Measurements from ENCODE around the gene TOR2A. TPM values are rescaled to one million over a fixed set of nuclear protein-coding genes. Genes with fewer than 3 reads are reported as not detected.
A peak's percentile ranks its signal among the peaks of the same experiment; 100 is the strongest.

The TOR2A gene
- total and polyA plus RNA-seq, 8 donors: 5.0 to 87.8 (median 11.1) TPM

DNA sequence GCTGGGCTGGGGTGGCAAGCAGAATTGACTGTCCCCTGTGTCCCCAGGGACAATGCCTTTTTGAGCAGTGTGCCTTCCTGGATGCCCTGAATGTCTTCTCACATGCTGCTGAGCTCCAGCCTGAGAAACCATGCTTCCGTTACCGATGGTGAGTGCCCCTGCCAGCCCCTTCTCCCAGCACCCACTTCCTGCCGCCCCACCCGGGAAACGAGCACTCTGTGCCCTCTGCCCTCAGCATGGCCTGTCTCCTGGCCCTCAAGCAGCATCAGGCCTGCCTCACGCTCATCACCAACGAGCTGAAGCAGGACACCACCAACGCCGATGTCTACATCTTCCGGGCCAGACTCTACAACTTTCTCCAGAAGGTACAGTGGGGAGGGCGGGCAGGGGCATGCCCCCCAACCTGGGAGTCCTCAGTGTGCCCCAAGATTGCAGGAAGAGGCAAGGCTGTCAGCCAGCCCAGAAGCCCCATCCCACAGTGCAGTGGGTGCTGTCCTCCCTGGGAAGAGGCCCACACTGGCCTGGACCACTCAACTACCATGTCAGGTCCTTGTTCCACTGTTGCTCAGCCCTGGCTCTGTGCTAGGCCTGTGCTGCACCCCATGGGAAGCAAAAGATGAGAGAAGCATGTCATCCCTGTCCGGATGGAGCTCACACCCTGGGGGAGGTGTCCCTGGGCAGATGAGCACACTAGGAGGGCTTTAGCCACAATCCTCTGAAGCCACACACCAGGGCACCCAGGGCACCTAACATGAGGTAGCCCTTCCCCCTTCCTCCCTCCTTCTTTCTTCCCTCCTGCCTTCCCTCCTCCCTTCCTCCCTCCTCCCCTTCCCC, 14.8 kb downstream of the TOR2A start:
- TF ChIP-seq POLR2AphosphoS5 (IDR thresholded peaks at IDR 0.05): no peak
- TF ChIP-seq, protein P1, sequence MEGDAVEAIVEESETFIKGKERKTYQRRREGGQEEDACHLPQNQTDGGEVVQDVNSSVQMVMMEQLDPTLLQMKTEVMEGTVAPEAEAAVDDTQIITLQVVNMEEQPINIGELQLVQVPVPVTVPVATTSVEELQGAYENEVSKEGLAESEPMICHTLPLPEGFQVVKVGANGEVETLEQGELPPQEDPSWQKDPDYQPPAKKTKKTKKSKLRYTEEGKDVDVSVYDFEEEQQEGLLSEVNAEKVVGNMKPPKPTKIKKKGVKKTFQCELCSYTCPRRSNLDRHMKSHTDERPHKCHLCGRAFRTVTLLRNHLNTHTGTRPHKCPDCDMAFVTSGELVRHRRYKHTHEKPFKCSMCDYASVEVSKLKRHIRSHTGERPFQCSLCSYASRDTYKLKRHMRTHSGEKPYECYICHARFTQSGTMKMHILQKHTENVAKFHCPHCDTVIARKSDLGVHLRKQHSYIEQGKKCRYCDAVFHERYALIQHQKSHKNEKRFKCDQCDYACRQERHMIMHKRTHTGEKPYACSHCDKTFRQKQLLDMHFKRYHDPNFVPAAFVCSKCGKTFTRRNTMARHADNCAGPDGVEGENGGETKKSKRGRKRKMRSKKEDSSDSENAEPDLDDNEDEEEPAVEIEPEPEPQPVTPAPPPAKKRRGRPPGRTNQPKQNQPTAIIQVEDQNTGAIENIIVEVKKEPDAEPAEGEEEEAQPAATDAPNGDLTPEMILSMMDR (IDR thresholded peaks at IDR 0.05): no peak
- no peak for TF ChIP-seq POLR2A (IDR thresholded peaks at IDR 0.05)
- no peak for TF ChIP-seq EP300 (IDR thresholded peaks at IDR 0.05)
- Histone ChIP-seq H3K4me3 (no peak overlapping the region), H3K9me3 (no peaks in the 10 kb centered on the region), H3K4me1 (peaks cover 13 to 31% (median 24%) of the 10 kb centered on the region in 4 donors), H3K27ac (no peak overlapping the region), H3K36me3 (no peaks in the 10 kb centered on the region), H3K27me3 (peaks cover 0 to 12% (median 0%) of the 10 kb centered on the region in 3 donors)
- intact Hi-C loops (cut with DNase I; ENCODE audit: low total_unique reads): no loop called here
- WGBS, 5 donors: 78 to 83% (median 82%) methylated on average over 12 of the region's 12 CpGs
- no peak for DNase-seq

DNA sequence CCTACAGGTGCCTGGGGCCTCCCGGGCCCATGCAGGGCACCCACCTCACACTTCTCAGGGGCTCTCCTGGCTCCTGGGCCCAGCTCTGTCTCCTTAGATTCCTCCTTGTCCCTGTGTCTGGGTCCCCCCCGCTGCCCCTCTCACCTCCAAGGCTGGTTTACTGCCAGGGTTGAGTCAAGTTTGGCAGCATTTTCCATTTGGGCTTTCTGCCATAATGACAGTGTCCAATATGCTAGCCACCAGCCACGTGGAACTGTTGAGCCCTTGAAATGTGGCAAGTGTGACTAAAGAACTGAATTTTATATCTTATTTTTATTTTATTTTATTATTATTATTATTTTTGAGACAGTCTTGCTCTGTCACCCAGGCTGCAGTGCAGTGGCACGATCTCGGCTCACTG, 17.3 kb downstream of the TOR2A start:
- WGBS, 5 donors: 69 to 82% (median 74%) methylated on average over 4 to 5 of the region's 5 CpGs

DNA sequence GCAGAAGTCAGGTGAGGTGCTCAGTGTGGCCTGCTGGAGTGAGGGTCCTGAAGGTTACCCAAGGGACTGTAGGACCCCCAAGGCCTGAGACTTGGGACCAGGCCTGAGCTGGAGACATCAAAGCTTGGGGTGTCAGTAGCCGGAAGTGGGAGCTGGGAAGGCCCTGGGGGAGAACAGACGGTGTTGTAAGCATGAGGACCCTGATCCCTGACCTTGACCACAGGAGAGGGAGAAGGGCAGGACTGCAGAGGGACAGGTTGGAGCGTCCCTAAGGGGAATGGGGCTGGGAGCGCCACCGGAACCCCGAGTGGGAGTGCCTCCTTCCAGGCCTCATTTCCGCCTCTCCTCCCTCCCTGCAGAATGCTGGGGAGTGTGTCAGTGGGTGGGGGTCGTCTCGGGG, 18.7 kb downstream of the TOR2A start:
- TF ChIP-seq, protein P1 (IDR thresholded peaks at IDR 0.05): no peak
- no peak for TF ChIP-seq EP300 (IDR thresholded peaks at IDR 0.05)
- TF ChIP-seq POLR2AphosphoS5 (IDR thresholded peaks at IDR 0.05): no peak
- TF ChIP-seq POLR2A (IDR thresholded peaks at IDR 0.05): no peak
- Histone ChIP-seq H3K27me3 (no peaks in the 10 kb centered on the region), H3K4me1 (peaks cover 16 to 23% (median 22%) of the 10 kb centered on the region in 4 donors), H3K4me3 (peak overlapping the region in 3 of 4 donors; percentile 62 to 71 (median 71)), H3K36me3 (no peaks in the 10 kb centered on the region), H3K9me3 (no peaks in the 10 kb centered on the region), H3K27ac (peak overlapping the region in 4 of 5 donors; percentile 75 to 89 (median 86))
- intact Hi-C loops (cut with DNase I; ENCODE audit: low total_unique reads): no loop called here
- DNase-seq: no peak
- 80 to 85% (median 83%) methylated on average over 5 to 9 of the region's 9 CpGs for WGBS, 5 donors

More for the DNA sequence above, 17.3 kb downstream of the TOR2A start:
- TF ChIP-seq EP300 (IDR thresholded peaks at IDR 0.05): no peak
- TF ChIP-seq POLR2A (IDR thresholded peaks at IDR 0.05): no peak
- TF ChIP-seq, protein P1 (IDR thresholded peaks at IDR 0.05): no peak
- TF ChIP-seq POLR2AphosphoS5 (IDR thresholded peaks at IDR 0.05): no peak
- Histone ChIP-seq H3K36me3 (no peaks in the 10 kb centered on the region), H3K4me3 (no peak overlapping the region), H3K27ac (no peak overlapping the region), H3K27me3 (no peaks in the 10 kb centered on the region), H3K4me1 (peaks cover 16 to 22% (median 21%) of the 10 kb centered on the region in 4 donors), H3K9me3 (no peaks in the 10 kb centered on the region)
- DNase-seq: peak in 1 of 2 donors; percentile 28
- intact Hi-C loops (cut with DNase I; ENCODE audit: low total_unique reads): no loop called here

DNA sequence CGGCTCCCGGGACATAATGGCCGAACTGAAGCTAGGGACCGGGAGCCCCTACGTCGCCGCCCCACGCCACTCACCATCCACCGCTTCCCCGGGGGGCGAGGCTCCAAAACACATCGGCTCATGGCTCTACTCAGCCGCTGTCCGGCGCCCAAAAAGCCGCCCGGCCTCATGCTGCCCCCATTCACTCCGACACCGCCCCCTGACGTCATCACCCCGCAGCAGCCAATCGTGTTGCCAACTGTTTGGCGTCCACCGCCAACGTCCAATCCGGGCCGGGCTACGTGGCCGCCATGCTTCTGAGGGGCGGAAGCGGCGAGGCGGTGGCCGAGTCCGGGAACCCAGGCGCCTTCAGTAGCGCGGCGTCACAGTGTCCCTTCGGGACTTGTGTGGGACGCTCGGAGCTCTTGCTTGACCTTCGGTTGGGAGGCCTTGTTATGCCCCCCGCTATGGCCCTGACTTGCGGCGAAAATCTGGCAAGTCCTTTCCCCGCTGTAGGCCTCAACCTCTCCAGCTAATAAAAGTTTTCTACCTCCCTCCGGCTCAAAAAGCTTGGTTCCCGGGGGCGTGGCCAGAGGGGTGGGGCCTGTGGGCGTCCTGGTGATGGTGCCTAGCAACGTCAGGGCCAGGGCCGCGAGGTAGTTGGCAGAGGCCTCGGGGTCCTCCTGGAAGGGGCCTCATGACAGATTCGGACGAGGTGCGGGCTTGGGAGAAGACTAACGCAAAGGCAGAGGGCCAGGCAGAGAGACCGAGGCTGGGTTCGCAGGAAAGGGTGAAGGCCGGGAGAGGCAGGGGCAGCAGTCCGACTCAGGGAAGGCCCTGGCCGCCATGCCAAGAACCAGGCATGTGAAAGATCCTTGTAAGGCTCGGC, 19.4 kb downstream of the TOR2A start, which contains the start of the genes PTRH1 and TTC16:
Gene PTRH1, minus strand, starts transcription at position 194 of the 868 bp plus-strand sequence. Its CDS starts 24 bp downstream, at position 170.
Gene TTC16, plus strand, starts transcription at position 610 of the 868 bp plus-strand sequence. Its CDS starts 67 bp downstream, at position 677.
- H3K4me1 ChIP-seq: peaks cover 16 to 25% (median 22%) of the 10 kb centered on the region in 4 donors
- peak; percentile 97 to 99 for DNase-seq
- no peaks in the 10 kb centered on the region for H3K27me3 ChIP-seq
- TF ChIP-seq EP300 (IDR thresholded peaks at IDR 0.05) (no peak), POLR2A (IDR thresholded peaks at IDR 0.05) (peak in 1 of 4 donors; percentile 24), POLR2AphosphoS5 (IDR thresholded peaks at IDR 0.05) (peak; percentile 51 to 85 (median 63))
- TF ChIP-seq, protein P1 (IDR thresholded peaks at IDR 0.05): no peak
- H3K4me3 ChIP-seq: peak within 1 kb of the TSS; percentile 62 to 85 (median 71)
- peak within 1 kb of the TSS; percentile 75 to 89 (median 84) for H3K27ac ChIP-seq
- intact Hi-C loops (cut with DNase I; ENCODE audit: low total_unique reads): no loop called here
- 4 to 6% (median 5%) methylated on average over 32 to 65 of the region's 65 CpGs for WGBS, 5 donors
- H3K9me3 ChIP-seq: no peaks in the 10 kb centered on the region
- no peaks in the 10 kb centered on the region for H3K36me3 ChIP-seq
